Measurements from ENCODE around the gene NEO1.

The NEO1 gene

GRCh38 chr15:73349191-73349590, 296.9 kb downstream of the NEO1 start:
- TF ChIP-seq EZH2 (optimal IDR thresholded peaks at IDR 0.05; ENCODE audit: low read depth, low read length): no peak
- no peak for TF ChIP-seq CTCF (IDR thresholded peaks at IDR 0.05; ENCODE audit: low read length)
- Histone ChIP-seq H3K27me3 (replicated peaks; ENCODE audit: insufficient read depth, low read length) (peaks cover 25% of the 10 kb centered on the region), H3K9me2 (replicated peaks; ENCODE audit: insufficient read depth, low read length) (no peaks in the 10 kb centered on the region), H3K27ac (ENCODE audit: low read length) (no peak overlapping the region), H3K79me2 (ENCODE audit: low read length) (no peaks in the 10 kb centered on the region), H4K20me1 (ENCODE audit: insufficient read depth, low read length) (no peaks in the 10 kb centered on the region), H3K9me3 (replicated peaks; ENCODE audit: insufficient read depth, low read length) (no peaks in the 10 kb centered on the region), H3K4me3 (ENCODE audit: low read length) (no peak overlapping the region), H3K4me1 (ENCODE audit: low read length) (no peaks in the 10 kb centered on the region), H2AFZ (ENCODE audit: low read length) (no peak overlapping the region), H3K36me3 (replicated peaks; ENCODE audit: insufficient read depth, low read length) (no peaks in the 10 kb centered on the region), H3K9ac (ENCODE audit: low read length) (no peak overlapping the region), H3K4me2 (ENCODE audit: low read depth, low read length) (no peak overlapping the region), H3F3A (ENCODE audit: insufficient read depth, low read length) (no peaks in the 10 kb centered on the region)
- no peak for DNase-seq

DNA sequence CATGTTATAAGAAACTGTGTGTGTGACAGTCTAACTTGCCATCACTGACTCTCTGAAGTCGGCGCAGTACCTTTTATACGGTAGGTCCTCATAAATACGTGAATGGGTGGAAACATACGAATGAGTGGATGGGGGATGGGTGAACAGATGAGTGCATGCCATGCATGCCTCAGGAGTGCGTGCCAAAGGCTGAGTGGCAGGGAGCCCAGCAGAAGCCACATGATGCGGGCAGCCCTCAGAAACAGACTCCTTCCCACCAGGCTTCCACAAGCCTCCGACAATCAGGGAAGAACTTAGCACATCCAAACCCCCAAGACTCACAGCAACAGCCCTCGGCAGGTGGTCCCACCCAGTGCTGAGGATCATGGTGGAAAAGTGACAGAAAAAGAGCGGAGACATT, 299.8 kb downstream of the NEO1 start:
- Histone ChIP-seq H3K27me3 (replicated peaks; ENCODE audit: insufficient read depth, low read length) (peaks cover 41% of the 10 kb centered on the region), H2AFZ (ENCODE audit: low read length) (no peak overlapping the region), H3K4me3 (ENCODE audit: low read length) (no peak overlapping the region), H3K36me3 (replicated peaks; ENCODE audit: insufficient read depth, low read length) (no peaks in the 10 kb centered on the region), H3K9me2 (replicated peaks; ENCODE audit: insufficient read depth, low read length) (no peaks in the 10 kb centered on the region), H3K4me2 (ENCODE audit: low read depth, low read length) (no peak overlapping the region), H4K20me1 (ENCODE audit: insufficient read depth, low read length) (no peaks in the 10 kb centered on the region), H3F3A (ENCODE audit: insufficient read depth, low read length) (no peaks in the 10 kb centered on the region), H3K4me1 (ENCODE audit: low read length) (no peaks in the 10 kb centered on the region), H3K9ac (ENCODE audit: low read length) (no peak overlapping the region), H3K79me2 (ENCODE audit: low read length) (no peaks in the 10 kb centered on the region), H3K27ac (ENCODE audit: low read length) (no peak overlapping the region), H3K9me3 (replicated peaks; ENCODE audit: insufficient read depth, low read length) (no peaks in the 10 kb centered on the region)
- no peak for DNase-seq
- TF ChIP-seq CTCF (IDR thresholded peaks at IDR 0.05; ENCODE audit: low read length): no peak
- no peak for TF ChIP-seq EZH2 (optimal IDR thresholded peaks at IDR 0.05; ENCODE audit: low read depth, low read length)
- TF ChIP-seq EZH2phosphoT487 (IDR thresholded peaks at IDR 0.05; ENCODE audit: low read length): no peak

- no peaks in the 10 kb centered on the region for H3F3A ChIP-seq (ENCODE audit: insufficient read depth, low read length)
- no peak overlapping the region for H3K27ac ChIP-seq (ENCODE audit: low read length)
- H4K20me1 ChIP-seq (ENCODE audit: insufficient read depth, low read length): no peaks in the 10 kb centered on the region
- DNase-seq: no peak
- no peak overlapping the region for H3K9ac ChIP-seq (ENCODE audit: low read length)
- H3K79me2 ChIP-seq (ENCODE audit: low read length): no peaks in the 10 kb centered on the region
- no peaks in the 10 kb centered on the region for H3K4me1 ChIP-seq (ENCODE audit: low read length)
- H3K9me2 ChIP-seq (replicated peaks; ENCODE audit: insufficient read depth, low read length): no peaks in the 10 kb centered on the region
- no peak overlapping the region for H3K4me3 ChIP-seq (ENCODE audit: low read length)
- TF ChIP-seq CTCF (IDR thresholded peaks at IDR 0.05; ENCODE audit: low read length): no peak
- no peak for TF ChIP-seq EZH2phosphoT487 (IDR thresholded peaks at IDR 0.05; ENCODE audit: low read length)
- TF ChIP-seq EZH2 (optimal IDR thresholded peaks at IDR 0.05; ENCODE audit: low read depth, low read length): no peak
- H3K27me3 ChIP-seq (replicated peaks; ENCODE audit: insufficient read depth, low read length): peaks cover 57% of the 10 kb centered on the region
- no peak overlapping the region for H2AFZ ChIP-seq (ENCODE audit: low read length)
- H3K4me2 ChIP-seq (ENCODE audit: low read depth, low read length): no peak overlapping the region
- H3K9me3 ChIP-seq (replicated peaks; ENCODE audit: insufficient read depth, low read length): no peaks in the 10 kb centered on the region
- no peaks in the 10 kb centered on the region for H3K36me3 ChIP-seq (replicated peaks; ENCODE audit: insufficient read depth, low read length)
Observed at GRCh38 chr15:73353734-73354133, 301.5 kb downstream of the NEO1 start.
